GM18507 (cell line): Measurements from ENCODE around the gene SPHKAP.
"Not testable (repeated sequence)": the region's sequence is repeated elsewhere in the genome, so short reads cannot be mapped to it uniquely, and the experiment has no call there.

Experiments
- DNase-seq: peaks from one replicate; pipeline ENCODE4 v3.0.0; 2011; ENCODE audit warnings: low read depth; ENCODE audit not compliant: insufficient read length; ENCODE audit errors: extremely low spot score
- FAIRE-seq: peaks from 2 replicates; lab custom pipeline; 2011; peaks lifted over from hg19 to GRCh38; lab: Jason Lieb, UNC

Gene SPHKAP

GRCh38 chr2:228040995-228041394 is 140.5 kb downstream of the SPHKAP start:
- FAIRE-seq, result no peak
- DNase-seq, result no peak

GRCh38 chr2:228039752-228040534 is 141.5 kb downstream of the SPHKAP start:
- FAIRE-seq, result peak; percentile 35
- DNase-seq, result no peak

GRCh38 chr2:228038967-228039366 is 142.5 kb downstream of the SPHKAP start:
- DNase-seq, result no peak

GRCh38 chr2:228037915-228038314 is 143.6 kb downstream of the SPHKAP start:
- no peak for FAIRE-seq
- DNase-seq, result no peak

More at GRCh38 chr2:228038967-228039366, 142.5 kb downstream of the SPHKAP start:
- no peak for FAIRE-seq

- FAIRE-seq (no peak), DNase-seq (no peak)
These were observed 157.9 kb downstream of the SPHKAP start for GRCh38 chr2:228023619-228024018.

- FAIRE-seq, result no peak
- DNase-seq, result no peak
These were observed 163.2 kb downstream of the SPHKAP start for GRCh38 chr2:228018311-228018710.

GRCh38 chr2:228017784-228018183 is 163.7 kb downstream of the SPHKAP start:
- FAIRE-seq, result no peak

GRCh38 chr2:228016402-228016801 is 165.1 kb downstream of the SPHKAP start:
- FAIRE-seq, result no peak
- no peak for DNase-seq

More at GRCh38 chr2:228017784-228018183, 163.7 kb downstream of the SPHKAP start:
- DNase-seq, result no peak

GRCh38 chr2:228015741-228016140 is 165.7 kb downstream of the SPHKAP start:
- DNase-seq (no peak), FAIRE-seq (no peak)

- no peak for DNase-seq
- FAIRE-seq, result no peak
These were observed 185.1 kb downstream of the SPHKAP start for GRCh38 chr2:227996366-227996765.

GRCh38 chr2:227990937-227991336 is 190.6 kb downstream of the SPHKAP start:
- FAIRE-seq (no peak), DNase-seq (no peak)

- no peak for DNase-seq
- no peak for FAIRE-seq
These were observed 208.2 kb downstream of the SPHKAP start for GRCh38 chr2:227973241-227973640.

- FAIRE-seq, result no peak
- DNase-seq, result no peak
These were observed 209.8 kb downstream of the SPHKAP start for GRCh38 chr2:227971619-227972230.

- DNase-seq, result no peak
- no peak for FAIRE-seq
These were observed 221.2 kb downstream of the SPHKAP start for GRCh38 chr2:227960317-227960716.

- FAIRE-seq (no peak), DNase-seq (no peak)
These were observed 238.5 kb downstream of the SPHKAP start for GRCh38 chr2:227942965-227943364.

GRCh38 chr2:227942021-227942420 is 239.5 kb downstream of the SPHKAP start:
- DNase-seq (no peak), FAIRE-seq (no peak)

- FAIRE-seq (peak; percentile 29), DNase-seq (no peak)
These were observed 242.0 kb downstream of the SPHKAP start for GRCh38 chr2:227939271-227940027.

- DNase-seq, FAIRE-seq: not testable (repeated sequence)
These were observed 245.2 kb downstream of the SPHKAP start for GRCh38 chr2:227936249-227936648.

- FAIRE-seq, result no peak
- no peak for DNase-seq
These were observed 247.6 kb downstream of the SPHKAP start for GRCh38 chr2:227933884-227934283.

GRCh38 chr2:227932403-227932802 is 249.1 kb downstream of the SPHKAP start:
- DNase-seq, result no peak
- no peak for FAIRE-seq
